NCI-H446 treated with DMSO at 0.1 percent for 48 hours (cell line): Measurements from ENCODE around the gene TXNL1.
A peak's percentile ranks its signal among the peaks of the same experiment; 100 is the strongest.
"Not testable (repeated sequence)": the region's sequence is repeated elsewhere in the genome, so short reads cannot be mapped to it uniquely, and the experiment has no call there.

ENCODE experiments used
- DNase-seq: peaks from one replicate; lab custom pipeline; 2025; lab: John Stamatoyannopoulos, UW

Gene TXNL1

DNA sequence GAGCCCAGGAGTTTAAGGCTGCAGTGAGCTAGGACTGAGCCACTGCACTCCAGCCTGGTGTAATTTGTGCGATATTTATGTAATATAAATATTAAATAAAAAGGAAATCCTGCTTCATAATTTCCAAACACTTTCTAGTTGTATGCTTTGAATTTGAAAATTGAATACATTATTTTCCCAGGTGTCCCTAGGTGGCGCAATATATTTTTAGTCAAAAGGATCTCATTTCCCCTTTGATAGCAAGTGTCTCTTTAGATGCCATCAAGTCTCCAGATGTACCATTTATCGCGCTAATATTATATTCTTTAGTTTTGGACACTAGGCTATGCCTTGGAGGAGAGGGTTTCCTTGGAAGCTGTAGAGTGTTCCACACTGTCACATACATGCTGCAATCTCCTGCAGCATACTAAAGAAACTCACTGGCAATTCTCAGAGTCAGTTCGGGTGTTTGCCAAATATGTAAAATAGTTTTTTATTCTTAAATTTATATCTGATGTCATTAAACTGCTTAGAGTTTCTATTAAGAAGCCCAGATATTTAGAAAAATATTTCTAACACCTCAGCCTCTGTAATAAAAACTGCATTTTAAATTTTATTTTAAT, 7.1 kb upstream of the TXNL1 start:
- no peak for DNase-seq

DNA sequence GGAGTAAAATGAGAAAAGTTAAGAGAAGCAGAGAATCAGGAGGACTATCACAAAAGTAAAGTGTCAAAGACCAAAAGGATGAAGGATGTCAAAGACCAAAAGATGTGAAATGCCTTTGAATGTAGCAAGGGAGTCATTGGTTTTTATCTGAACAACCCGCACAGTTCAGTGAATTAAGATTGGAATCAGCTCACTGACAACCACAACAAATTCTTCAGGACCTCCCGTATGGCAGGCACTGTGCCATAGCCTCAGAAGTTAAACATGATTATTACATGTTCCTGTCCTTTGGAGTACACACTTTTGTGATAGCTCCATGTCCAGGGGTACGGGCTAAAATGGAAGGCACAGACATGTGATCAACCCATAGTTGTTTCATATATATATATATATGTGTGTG, 5.0 kb upstream of the TXNL1 start:
- DNase-seq: no peak

DNA sequence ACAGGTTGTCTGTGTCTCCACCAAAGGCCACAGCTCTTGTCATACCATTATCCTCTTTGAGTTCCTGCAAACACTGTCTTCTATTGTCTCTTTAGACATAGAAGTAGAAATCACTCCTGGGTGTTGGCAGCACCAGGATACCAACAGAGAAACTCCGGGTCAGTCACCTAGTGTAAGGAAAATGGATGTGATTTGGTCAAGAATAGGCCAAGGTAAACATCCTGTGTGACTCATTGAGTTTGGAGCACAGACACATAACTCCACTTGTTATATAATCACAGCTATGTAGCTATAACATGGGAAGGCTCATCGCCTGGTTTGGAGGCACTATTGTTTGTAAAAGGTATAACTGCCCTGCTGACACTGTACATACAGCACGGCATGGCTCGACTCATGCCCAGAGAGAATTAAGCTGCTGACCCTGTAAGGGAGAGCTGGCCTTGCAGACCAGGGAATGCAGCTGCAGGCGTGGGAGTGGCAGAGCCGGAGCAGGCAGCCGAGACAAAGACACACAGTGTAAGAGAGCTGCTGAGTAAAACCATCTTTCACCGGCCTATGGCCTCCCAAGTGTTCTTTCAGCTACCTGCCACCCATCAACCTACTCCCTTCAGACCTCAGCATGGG, 3.4 kb upstream of the TXNL1 start:
- no peak for DNase-seq

DNA sequence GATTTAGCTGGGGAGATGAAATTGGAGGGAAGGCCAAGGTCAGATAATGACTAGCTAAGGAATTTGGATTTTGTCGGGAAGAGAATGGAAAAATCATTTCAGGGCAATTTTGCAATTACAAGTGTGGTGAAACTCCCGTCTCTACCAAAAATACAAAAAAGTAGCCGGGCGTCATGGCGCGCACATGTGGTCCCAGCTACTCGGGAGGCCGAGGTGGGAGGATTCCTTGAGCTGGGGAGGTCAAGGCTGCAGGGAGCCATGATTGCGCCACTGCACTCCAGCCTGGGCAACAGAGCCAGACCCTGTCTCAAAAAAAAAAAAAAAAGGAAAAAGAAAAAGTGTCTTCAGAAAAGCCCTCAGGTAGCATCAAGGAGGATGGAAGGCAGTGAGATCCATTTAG, 1.2 kb upstream of the TXNL1 start:
- DNase-seq: no peak

DNA sequence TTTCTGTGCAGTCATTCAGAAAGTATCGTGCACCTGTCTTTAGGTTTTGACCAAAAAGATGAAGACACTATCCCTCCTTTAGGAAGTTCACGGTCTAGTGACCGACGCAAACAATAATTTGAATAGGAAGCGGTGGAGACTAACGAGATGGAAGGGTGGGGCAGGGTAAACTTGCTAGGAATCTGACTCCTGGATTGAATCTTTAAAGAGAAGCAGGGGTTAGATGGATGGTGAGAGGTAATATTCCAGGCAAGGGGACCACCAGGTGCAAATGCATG, 651 bp upstream of the TXNL1 start:
- no peak for DNase-seq

DNA sequence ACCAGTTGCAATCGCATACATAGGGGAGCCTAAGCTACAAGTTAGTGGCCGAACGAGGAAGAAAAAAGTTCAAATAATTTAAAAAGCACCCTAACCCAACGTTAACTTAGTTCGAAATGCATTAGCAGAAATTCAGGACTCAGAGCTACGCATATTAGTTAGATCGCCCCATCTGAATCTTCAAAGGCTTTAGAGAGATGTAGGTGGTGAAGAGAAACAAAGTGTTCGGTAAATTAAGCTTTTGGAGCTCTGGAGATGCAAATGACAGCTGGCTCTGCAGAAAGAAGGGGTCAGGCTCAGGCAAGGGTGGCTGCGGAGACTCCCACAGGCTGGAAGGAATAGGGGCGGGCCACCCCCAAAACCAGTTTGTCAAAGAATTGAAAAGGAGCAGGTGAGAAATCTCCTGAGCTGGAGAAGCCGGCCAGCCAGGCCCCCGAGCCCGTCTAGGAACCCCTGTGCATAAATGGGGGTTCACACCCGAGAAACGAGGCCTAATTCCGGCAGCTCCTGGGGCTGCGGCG, 621 bp downstream of the TXNL1 start:
- no peak for DNase-seq

DNA sequence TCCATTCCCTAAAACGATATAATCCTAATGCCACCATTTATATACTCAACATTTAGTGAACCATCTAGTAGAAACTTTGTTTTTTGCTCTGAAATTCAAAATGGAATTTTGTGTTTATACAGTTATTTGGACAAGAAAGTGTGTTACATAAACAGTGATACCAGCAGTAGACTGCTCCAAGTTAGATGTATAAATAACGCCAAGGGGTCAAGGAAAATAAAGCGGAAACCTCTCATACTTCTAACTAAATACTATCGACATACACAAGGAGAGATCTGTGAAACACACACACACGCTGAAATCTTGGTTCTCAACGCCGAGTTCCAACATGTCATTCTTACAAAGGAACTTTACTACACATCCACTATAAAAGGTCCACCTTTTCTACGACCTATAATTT, 1.2 kb downstream of the TXNL1 start:
- DNase-seq: no peak

DNA sequence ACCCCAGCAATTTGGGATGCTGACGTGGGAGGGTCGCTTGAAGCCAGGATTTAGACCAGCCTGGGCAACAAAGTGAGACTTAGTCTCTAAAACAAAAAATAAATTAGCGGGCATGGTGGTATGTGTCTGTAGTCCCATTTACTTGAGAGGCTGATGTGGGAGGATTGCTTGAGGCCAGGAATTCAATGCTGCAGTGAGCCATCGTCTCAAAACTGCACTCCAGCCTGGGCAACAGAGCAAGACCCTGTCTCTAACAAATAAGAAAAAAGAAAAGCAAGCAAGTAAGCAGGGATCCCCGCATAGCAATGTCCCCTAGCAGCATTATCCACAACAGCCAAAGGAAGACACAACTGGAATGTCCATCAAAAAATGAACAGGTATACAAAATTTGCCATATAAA, 3.4 kb downstream of the TXNL1 start:
- no peak for DNase-seq

DNA sequence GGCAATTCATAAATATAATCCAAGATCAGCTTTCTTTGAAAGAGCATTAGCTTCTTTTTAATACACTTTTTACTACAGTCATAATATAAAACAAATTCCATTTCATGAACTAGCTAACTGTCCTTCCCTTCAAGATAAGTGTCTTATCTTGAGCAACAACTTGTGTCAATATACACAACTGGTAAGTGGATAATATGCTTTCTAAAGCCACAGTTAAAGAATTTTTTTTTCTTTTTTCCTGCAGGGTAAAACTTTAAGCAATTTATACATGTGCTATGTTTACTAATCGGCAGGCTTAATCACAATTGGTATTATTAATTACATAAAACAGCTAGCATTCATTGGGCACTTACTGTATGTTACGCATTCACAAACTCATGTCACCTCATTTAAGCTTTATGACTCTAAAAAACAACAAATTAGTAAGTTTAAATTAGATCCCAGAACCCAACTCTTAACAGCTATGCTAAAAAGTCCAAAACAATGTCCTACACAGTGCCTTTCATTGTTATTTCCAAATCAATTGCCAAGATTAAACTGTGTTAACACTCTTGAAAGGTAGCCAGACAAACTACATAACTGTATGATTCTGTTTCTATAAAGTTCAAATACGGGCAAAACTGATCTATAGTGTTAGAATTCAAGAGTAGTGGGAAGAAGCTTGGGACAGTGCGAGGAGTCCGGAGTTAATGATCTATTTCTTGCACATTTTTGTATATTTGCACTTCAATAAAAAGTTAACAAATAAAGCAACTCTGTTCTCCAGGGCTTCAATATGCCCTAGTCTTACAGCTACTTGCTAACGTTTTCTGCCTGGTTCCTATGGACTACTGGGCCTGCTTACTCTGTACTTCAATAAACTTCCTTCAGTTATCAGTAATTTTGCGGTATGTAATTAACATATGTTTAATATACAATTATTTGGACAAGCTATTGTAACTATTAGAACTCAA, 6.0 kb downstream of the TXNL1 start:
- DNase-seq: no peak

DNA sequence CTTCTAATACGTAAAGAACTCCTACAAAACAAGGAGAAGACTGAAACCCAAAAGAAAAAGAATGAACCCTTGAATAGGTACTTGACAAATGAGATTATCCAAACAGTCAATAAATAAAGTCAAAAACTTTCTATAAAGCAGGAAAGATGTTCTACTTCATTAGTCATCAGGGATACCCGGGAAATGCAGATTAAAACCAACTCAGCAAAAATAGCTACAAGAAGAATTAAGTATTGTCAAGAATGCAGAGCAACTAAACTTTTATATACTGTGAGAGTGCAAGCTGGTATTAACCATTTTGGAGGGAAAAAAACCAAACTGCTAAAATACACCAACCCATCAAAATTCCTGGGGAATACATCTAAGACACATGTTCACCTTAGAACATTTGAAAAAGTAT, 10.4 kb downstream of the TXNL1 start:
- no peak for DNase-seq

DNA sequence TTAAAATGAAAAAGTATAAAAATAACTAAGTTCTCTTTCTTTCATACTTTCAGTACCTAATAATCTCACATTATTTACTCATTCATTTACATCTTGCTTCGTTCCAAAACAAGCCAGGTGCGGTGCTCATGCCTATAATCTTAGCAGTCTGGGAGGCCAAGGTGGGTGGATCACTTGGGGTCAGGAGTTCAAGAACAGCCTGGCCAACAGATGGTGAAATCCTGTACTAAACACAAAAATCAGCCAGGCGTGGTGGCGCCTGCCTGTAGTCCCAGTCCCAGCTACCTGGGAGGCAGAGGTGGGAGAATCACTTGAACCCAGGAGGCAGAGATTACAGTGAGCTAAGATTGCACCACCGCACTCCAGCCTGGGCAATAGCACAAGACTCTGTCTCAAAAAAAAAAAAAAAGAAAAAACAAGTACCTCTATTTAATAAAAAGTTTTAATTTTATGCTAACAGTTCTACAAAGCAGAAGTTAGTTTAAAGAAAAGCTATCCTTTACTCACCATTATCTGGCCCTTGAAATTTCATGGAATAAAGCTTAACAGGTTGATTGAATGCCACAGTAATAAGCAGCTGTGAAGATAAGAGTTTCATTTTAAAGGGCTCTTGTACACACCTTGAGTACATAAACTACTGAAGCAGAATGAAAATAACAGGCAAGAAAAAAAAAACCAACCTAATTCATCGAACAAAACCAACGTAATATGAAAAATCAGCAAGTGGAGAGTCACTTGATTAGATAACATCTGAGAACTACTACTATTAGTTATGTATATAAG, 22.5 kb downstream of the TXNL1 start:
- DNase-seq: no peak

DNA sequence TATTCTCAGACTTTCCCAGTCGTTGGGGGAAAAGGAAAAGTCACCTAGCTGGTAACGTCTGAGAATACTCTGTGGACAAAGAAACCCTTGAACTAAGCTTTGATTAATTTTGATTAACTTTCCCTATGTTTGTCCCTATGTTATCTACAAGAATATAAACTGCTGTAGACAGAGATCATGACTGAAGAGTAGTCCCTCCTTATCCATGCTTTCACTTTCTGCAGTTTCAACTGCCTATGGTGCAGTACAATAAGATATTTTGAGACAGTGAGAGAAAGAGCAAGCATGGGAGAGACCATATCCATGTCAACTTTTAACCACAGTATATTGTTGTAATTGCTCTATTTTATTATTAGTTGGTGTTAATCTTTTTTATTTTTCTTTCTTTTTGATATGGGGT, 31.8 kb downstream of the TXNL1 start:
- no peak for DNase-seq

DNA sequence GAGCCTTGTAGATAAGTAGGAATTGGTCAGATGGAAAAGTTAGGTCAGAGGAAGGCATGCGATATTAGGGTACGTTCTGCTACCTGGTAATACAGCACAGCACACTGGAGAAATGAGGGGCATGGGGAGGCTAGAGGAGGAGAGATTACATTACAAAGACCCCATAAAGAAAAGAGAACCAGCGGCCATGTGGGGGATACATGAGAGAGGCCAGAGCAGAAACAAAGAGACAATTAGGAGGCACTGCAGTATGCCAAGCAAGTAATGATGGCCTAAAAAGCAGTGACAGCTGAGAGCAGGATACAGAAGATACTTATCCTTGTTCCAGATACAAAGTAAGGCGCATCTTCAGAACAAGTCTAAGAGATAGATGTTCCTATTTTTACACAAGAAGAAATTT, 40.0 kb downstream of the TXNL1 start:
- DNase-seq: no peak

DNA sequence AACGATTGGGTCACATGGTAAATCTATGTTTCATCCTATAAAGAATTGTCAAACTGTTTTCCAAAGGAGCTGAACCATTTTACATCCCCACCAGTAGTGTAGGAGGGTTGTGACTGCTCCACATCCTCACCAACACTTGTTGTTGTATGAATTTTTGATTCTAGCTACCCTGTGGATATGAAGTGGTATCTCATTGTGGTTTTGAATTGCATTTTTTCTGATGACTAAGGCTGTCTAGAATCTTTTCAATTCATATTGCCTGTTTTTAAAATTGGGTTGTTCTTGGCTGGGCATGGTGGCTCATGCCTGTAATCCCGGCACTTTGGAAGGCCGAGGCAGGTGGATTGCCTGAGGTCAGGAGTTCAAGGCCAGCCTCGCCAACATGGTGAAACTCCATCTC, 44.5 kb downstream of the TXNL1 start:
- DNase-seq: no peak

DNA sequence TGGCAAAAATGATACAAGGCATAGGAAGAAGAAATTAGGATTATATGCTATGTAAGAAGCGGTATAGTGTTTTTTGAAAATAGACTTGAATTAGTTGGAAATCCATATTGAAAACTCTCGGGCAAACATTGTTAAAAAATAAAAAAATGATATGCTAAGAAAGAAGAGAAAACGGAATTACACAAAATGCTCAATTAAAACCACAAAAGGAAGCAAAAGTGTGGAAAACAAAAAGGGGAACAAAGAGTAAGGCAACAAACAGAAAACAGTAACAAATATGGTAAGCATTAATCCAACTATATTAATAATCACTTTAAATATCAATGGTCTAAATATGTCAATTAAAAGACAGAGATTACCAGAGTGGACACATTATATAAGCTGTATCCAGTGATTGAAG, 58.4 kb downstream of the TXNL1 start:
- no peak for DNase-seq

DNA sequence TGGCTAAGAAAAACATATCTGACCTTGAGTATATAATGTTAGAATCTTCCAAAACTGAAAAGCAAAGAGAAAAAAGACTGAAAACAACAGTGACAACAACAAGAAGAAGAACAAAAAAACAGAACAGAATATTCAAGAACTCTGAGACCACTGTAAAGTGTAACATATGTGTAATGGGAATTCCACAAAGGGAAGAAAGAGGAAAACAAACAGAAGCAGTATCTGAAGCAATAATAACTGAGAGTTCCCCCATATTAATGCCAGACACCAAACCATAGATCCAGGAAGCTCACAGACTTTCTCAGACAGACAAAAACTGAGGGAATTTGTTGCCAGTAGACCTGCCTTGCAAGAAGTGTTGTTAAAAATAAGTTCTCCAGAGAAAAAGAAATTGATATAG, 58.9 kb downstream of the TXNL1 start:
- no peak for DNase-seq

DNA sequence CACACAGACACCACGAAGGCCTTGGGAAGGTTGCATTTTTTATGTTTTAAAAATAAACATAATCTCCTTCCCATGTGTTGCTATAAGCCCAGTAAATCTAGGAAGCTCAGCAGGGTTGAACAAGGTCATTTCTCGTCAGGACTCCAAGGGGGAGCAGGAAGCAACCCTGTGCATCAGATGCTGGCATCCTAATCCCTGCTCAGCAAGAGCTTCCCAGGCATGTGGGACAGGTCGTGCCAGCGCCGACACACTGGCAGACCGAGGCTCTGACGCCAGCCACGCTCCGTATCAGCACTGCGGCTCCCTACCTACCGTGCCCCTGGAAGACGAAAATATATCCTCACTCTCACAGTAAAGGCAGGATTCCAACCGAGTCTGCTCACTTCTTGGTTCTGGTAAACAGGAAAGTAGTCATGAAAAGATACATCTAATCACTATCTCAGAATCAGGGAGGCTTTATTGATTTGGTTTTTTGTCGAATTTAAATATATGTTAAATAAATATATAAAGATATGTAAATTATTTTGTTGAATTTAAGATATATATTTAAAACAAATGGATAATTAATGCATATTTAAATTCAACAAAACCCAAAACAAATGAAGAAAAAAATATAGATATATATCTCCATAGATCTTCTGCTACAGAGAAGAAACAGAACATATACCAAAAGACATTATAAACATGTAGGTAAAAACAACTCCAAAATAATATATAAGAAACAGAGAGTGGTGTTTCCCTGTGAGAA, 61.4 kb downstream of the TXNL1 start:
- no peak for DNase-seq

DNA sequence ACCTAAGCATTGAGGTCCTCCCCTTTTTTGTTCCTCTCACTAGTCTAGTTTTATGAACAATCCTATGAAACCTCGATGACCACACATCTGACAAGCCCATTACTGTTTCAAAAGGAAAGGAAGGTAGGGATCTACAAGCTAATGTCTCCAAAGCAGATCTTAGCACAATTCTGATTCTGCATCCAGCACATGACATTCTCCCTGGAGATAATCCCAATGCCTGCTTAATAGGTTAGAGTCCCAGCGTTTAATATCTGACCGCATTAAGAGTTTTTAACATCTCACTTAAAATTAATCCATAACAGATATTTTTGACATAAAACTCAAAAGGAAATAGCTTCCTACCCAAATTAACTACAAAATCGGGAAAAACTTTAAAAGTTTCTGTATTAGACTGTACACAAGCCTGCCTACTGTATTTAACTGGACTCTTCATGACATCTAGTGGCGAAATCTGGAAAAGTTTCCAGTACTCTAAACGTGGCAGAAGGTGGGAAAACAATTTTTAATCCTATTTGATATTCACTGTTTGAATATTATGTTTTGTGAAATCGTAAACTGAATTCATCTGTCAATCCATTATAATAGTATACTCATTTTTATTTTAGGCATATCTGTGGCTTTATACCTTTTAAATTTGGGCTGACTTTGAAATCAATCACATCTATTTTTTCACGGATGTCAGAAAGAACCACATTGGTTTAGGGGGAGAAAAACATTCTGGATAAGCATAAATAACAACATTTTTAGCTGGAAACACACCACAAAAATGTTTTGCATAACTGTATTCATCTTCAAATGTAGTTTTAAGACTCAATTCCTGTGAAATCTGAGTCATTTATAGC, 62.4 kb downstream of the TXNL1 start:
- peak; percentile 39 for DNase-seq

DNA sequence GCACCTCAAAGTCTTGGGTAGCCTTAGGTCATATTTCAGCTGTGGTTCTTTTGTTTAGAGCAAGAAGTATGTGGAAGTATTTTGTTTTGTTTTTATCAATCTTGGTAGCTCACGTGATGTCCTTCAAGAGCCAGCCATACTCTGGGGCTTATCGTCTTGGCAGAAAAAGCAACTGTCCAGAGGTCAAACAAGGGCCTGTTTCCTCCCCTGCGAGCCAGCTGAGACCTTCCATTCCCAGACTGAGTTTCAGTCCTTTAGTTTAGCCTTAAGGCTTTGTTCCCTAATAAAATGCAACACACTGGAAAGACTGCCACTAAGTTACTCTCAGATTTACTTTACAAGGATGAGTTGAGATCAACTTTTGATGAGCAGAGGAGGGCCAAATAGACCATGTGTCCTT, 63.5 kb downstream of the TXNL1 start:
- DNase-seq: no peak

DNA sequence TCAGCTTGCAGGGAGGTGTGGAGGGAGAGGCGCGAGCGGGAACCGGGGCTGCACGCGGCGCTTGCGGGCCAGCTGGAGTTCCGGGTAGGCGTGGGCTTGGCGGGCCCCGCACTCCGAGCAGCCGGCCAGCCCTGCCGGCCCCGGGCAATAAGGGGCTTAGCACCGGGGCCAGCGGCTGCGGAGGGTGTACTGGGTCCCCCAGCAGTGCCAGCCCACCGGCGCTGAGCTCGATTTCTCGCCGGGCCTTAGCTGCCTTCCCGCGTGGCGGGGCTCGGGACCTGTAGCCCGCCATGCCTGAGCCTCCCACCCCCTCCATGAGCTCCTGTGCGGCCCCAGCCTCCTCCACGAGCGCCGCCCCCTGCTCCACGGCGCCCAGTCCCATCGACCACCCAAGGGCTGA, 66.1 kb downstream of the TXNL1 start:
- not testable (repeated sequence) for DNase-seq

DNA sequence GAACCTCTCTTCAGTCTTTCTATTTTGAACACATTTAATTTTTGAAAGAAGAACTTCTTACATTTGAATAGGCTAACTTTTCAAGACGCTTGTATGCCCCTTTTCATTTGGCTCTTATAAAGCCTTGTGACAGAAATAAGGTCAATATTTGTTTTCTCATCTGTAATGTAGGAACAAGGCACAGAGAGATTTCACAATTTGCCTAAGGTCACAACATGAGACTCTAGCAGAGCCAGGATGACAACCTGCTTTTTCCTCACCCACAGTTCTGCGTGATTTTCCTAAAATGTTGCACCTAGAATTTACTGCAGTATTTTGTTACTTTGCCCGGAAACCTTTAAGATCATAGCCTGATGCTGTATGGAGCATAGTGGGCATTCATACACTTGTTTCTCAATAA, 67.4 kb downstream of the TXNL1 start:
- no peak for DNase-seq
